Vagina (tissue), 2 donors: Measurements from ENCODE around the gene ZFAND2B. TPM values are rescaled to one million over a fixed set of nuclear protein-coding genes. Genes with fewer than 3 reads are reported as not detected.

ENCODE experiments used
- DNase-seq, 2 donors: peaks; one replicate each; pipeline ENCODE4 v3.0.0-alpha.2; 2017; ENCODE audit errors: extremely low spot score in 2 of 2
- H3K27ac ChIP-seq: fragments of 200-600 bp; sonication (generic); one replicate; pipeline ENCODE4 v1.5.1; 2019
- H3K27me3 ChIP-seq: fragments of 200-600 bp; sonication (generic); one replicate; pipeline ENCODE4 v1.5.1; 2019
- H3K36me3 ChIP-seq, 2 donors: fragments of 200-600 bp; sonication (generic); one replicate each; pipeline ENCODE4 v1.5.1; 2017 to 2019
- H3K4me1 ChIP-seq: fragments of 200-600 bp; sonication (generic); one replicate; pipeline ENCODE4 v1.5.1; 2019
- H3K4me3 ChIP-seq, 2 donors: fragments of 200-600 bp; sonication (generic); 1 replicate in 1 of 2; 2 replicates in 1 of 2; pipeline ENCODE4 v1.5.1; 2016 to 2019
- H3K9me3 ChIP-seq: fragments of 200-600 bp; sonication (generic); one replicate; pipeline ENCODE4 v1.5.1; 2019
- POLR2A ChIP-seq, 2 donors: fragments of 450-650 bp; IDR thresholded peaks; one replicate each; pipeline ENCODE4 v1.6.1; 2017; ENCODE audit warnings: antibody characterized with exemption in 2 of 2, mild to moderate bottlenecking in 2 of 2, moderate library complexity in 2 of 2
- POLR2AphosphoS5 ChIP-seq, 2 donors: sonication (generic); formaldehyde crosslinking; IDR thresholded peaks; one replicate each; pipeline ENCODE4 v1.9.0; 2017; ENCODE audit warnings: antibody characterized with exemption in 2 of 2, mild to moderate bottlenecking in 2 of 2, low read depth in 1 of 2; ENCODE audit not compliant: insufficient read depth in 1 of 2
- intact Hi-C: fragments of 100-400 bp; cut with DNase I; formaldehyde crosslinking; loops from one replicate; pipeline ENCODE4 v1.15.1; 2023
- total RNA-seq: library from RNA; depleted of rRNA; stranded (reverse); fragments of >200 nt; gene quantifications from one replicate; pipeline ENCODE4 v1.2.3, GENCODE V29; 2016
- TF ChIP-seq, protein P1 (sequence below), 3 experiments: fragments of 450-650 bp in 2 of 3; fragments of 200-600 bp in 1 of 3; sonication (generic) in 1 of 3; IDR thresholded peaks; one replicate each; pipeline ENCODE4 v1.5.1; 2017 to 2019; ENCODE audit warnings: antibody characterized with exemption in 3 of 3, mild to moderate bottlenecking in 2 of 3, moderate library complexity in 2 of 3

ZFAND2B gene
- total RNA-seq, 1 donor from 2014 or later: 52.1 TPM

DNA sequence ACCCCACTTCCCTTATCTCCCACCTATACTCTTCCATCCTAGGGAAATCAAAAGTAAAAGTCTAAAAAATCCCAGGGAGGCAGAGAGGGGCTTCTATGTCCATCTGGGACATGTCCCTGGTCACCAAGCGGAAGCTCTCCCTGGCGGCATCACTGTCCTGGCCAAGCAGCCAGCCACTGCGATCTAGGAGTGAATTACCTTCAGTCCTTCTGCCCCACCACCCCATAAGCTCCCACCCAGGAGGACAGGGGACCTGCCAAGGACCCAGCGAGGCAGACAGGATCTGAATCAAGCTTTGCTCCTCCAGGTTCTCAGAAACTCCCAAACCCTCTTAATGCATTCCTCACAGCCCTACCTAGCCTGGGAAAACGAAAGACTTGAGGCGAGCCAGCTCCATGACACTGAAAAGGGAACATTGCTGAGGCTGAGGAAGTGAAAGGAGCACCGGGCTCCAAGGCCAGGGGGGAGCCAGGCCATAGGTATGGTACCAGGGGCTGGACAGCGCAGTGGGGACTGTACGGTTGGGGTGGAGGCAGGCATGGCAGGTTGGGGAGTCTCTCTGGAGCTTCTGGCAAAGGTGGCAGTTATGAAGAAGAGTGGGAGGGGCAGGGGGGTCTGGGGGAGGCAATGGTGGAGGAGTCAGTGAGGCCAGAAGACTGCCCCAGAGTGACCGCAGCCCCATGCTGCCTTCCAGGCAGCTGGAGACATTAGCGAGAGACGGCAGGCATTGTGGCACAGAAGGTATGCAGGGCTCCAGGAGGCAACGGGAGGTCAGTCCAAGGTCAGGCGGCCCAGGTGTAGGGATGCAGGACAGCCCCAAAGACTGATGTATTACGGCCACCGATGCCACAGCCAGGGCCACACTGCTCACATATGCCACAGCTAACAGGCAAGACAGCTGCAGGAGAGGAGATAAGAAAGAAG, 34.1 kb upstream of the ZFAND2B start:
- H3K27me3 ChIP-seq: no peaks in the 10 kb centered on the region
- intact Hi-C loops: no loop called here

DNA sequence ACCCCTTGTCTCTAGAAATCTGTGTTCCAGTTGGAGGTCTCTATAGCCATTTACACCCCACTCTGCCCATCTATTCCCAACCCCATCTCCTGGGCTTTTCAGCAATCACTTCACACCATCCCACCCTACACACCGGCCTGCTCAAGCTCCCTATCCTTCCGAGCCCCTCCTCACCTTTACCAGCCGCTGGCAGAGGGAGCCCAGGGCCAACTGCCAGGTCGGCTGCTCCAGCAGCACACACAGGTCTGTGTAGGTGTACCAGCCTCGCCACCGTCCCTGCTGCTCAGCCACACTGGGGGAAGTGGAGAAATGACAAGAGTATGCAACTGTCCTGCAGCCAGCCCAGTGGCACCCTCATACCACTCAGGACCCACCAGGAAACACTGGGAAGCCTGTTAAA, 33.4 kb upstream of the ZFAND2B start:
- TF ChIP-seq POLR2AphosphoS5 (IDR thresholded peaks at IDR 0.05; ENCODE audit: insufficient read depth in 1 of 2, low read depth in 1 of 2) (no peak), POLR2A (IDR thresholded peaks at IDR 0.05) (no peak)
- TF ChIP-seq, protein P1, sequence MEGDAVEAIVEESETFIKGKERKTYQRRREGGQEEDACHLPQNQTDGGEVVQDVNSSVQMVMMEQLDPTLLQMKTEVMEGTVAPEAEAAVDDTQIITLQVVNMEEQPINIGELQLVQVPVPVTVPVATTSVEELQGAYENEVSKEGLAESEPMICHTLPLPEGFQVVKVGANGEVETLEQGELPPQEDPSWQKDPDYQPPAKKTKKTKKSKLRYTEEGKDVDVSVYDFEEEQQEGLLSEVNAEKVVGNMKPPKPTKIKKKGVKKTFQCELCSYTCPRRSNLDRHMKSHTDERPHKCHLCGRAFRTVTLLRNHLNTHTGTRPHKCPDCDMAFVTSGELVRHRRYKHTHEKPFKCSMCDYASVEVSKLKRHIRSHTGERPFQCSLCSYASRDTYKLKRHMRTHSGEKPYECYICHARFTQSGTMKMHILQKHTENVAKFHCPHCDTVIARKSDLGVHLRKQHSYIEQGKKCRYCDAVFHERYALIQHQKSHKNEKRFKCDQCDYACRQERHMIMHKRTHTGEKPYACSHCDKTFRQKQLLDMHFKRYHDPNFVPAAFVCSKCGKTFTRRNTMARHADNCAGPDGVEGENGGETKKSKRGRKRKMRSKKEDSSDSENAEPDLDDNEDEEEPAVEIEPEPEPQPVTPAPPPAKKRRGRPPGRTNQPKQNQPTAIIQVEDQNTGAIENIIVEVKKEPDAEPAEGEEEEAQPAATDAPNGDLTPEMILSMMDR (IDR thresholded peaks at IDR 0.05): no peak
- H3K27ac ChIP-seq: no peak overlapping the region
- peaks cover 16% of the 10 kb centered on the region for H3K4me1 ChIP-seq
- H3K4me3 ChIP-seq: no peak overlapping the region
- H3K27me3 ChIP-seq: no peaks in the 10 kb centered on the region
- intact Hi-C loops: no loop called here
- no peaks in the 10 kb centered on the region for H3K9me3 ChIP-seq
- H3K36me3 ChIP-seq: peaks cover 0 to 30% of the 10 kb centered on the region in 2 donors
- peak in 1 of 2 donors; percentile 81 for DNase-seq

More for the DNA sequence above, 34.1 kb upstream of the ZFAND2B start:
- Histone ChIP-seq H3K9me3 (no peaks in the 10 kb centered on the region), H3K27ac (peak overlapping the region; percentile 81), H3K4me1 (peaks cover 16% of the 10 kb centered on the region), H3K36me3 (peaks cover 0 to 30% of the 10 kb centered on the region in 2 donors), H3K4me3 (no peak overlapping the region)
- DNase-seq: peak in 1 of 2 donors; percentile 85
- TF ChIP-seq, protein P1 (IDR thresholded peaks at IDR 0.05): no peak
- TF ChIP-seq POLR2AphosphoS5 (IDR thresholded peaks at IDR 0.05; ENCODE audit: insufficient read depth in 1 of 2, low read depth in 1 of 2): no peak
- no peak for TF ChIP-seq POLR2A (IDR thresholded peaks at IDR 0.05)

DNA sequence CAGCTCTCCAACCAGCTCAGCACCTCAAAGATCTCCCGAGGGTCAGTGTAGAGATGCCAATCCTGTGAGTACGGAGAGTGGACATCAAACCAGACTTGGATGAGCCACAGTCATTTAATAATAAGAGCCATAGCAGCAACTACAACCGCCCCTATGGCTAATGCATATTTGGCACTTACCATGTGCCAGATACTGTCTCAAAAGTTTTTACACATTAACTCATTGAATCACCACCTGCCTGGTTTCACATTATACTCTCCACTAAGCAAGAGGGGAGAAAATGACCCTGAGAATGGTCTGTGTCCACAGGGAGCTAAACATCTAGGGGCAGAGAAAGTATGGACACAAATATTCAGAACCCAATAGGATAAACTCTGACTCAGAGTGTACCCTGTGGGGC, 32.4 kb upstream of the ZFAND2B start:
- Histone ChIP-seq H3K27ac (no peak overlapping the region), H3K36me3 (peaks cover 0 to 30% of the 10 kb centered on the region in 2 donors), H3K27me3 (no peaks in the 10 kb centered on the region), H3K9me3 (no peaks in the 10 kb centered on the region), H3K4me3 (no peak overlapping the region), H3K4me1 (peaks cover 23% of the 10 kb centered on the region)
- intact Hi-C loops: no loop called here
- TF ChIP-seq, protein P1 (IDR thresholded peaks at IDR 0.05): no peak
- TF ChIP-seq POLR2AphosphoS5 (IDR thresholded peaks at IDR 0.05; ENCODE audit: insufficient read depth in 1 of 2, low read depth in 1 of 2): no peak
- no peak for TF ChIP-seq POLR2A (IDR thresholded peaks at IDR 0.05)
- DNase-seq: peak in 1 of 2 donors; percentile 44

DNA sequence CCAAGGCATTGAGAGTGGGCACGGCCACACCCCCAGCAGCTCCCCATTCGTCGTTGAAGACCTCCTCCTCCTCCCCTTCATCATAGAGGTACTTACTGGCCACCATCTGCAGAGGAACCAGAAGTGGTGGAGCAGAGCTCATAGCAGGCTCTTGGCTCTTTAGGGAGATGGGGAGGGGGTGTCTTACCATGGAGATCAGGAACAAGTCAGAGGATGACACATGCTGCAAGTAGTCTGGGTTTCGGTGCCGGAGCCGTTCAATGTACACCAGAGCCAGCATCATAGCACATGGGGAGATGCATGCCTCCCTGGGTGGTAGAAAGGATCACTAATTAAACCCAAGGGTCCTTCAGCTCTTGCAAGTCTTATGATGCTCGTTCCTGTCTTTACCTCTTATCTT, 31.8 kb upstream of the ZFAND2B start:
- Histone ChIP-seq H3K36me3 (peaks cover 0 to 34% of the 10 kb centered on the region in 2 donors), H3K9me3 (no peaks in the 10 kb centered on the region), H3K4me3 (no peak overlapping the region), H3K27me3 (no peaks in the 10 kb centered on the region), H3K27ac (peak overlapping the region; percentile 22), H3K4me1 (peaks cover 30% of the 10 kb centered on the region)
- peak in 1 of 2 donors; percentile 78 for DNase-seq
- intact Hi-C loops: no loop called here
- TF ChIP-seq POLR2A (IDR thresholded peaks at IDR 0.05) (no peak), POLR2AphosphoS5 (IDR thresholded peaks at IDR 0.05; ENCODE audit: insufficient read depth in 1 of 2, low read depth in 1 of 2) (no peak)
- TF ChIP-seq, protein P1 (IDR thresholded peaks at IDR 0.05): no peak

DNA sequence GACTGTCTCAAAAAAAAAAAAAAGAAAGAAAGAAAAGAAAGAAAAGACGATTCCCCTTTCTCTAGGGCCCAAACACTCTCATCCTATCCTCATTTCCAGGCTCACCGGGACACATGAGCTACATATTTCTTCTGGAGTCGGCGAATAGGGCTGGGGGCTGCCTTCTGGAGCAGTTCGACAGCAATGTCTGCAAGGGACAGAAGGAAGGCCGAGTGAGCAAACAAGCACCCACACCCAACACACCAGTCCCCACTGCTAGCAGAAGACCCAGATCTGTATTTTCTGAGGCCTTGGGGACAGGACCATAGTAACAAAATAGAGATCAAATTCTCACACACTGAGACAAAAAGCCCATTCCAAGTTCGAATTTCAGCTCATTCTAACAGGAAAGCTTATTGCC, 31.1 kb upstream of the ZFAND2B start:
- DNase-seq: peak in 1 of 2 donors; percentile 71
- Histone ChIP-seq H3K4me3 (peak overlapping the region; percentile 71 to 93), H3K27me3 (no peaks in the 10 kb centered on the region), H3K9me3 (no peaks in the 10 kb centered on the region), H3K4me1 (peaks cover 33% of the 10 kb centered on the region), H3K27ac (peak overlapping the region; percentile 99), H3K36me3 (peaks cover 0 to 41% of the 10 kb centered on the region in 2 donors)
- intact Hi-C loops: no loop called here
- TF ChIP-seq POLR2AphosphoS5 (IDR thresholded peaks at IDR 0.05; ENCODE audit: insufficient read depth in 1 of 2, low read depth in 1 of 2) (no peak), POLR2A (IDR thresholded peaks at IDR 0.05) (no peak)
- TF ChIP-seq, protein P1 (IDR thresholded peaks at IDR 0.05): no peak
